Keratinocyte (primary cell): Measurements from ENCODE around the gene CNIH4. TPM values are rescaled to one million over a fixed set of nuclear protein-coding genes. Genes with fewer than 3 reads are reported as not detected.

Source experiments
- DNase-seq: peaks from one replicate; pipeline ENCODE4 v3.0.0-alpha.2; 2011; ENCODE audit warnings: low read depth, missing footprints, low spot score
- FAIRE-seq: peaks from 2 replicates; lab custom pipeline; 2011; peaks lifted over from hg19 to GRCh38; lab: Jason Lieb, UNC
- H2AFZ ChIP-seq: 2 replicates; pipeline ENCODE4 v1.6.0; 2012; ENCODE audit warnings: low read length, control low read depth, inconsistent platforms; ENCODE audit not compliant: control insufficient read depth
- H3K27ac ChIP-seq: 2 replicates; pipeline ENCODE4 v1.5.1; 2011; ENCODE audit warnings: low read length; ENCODE audit not compliant: control insufficient read depth, insufficient read depth
- H3K27me3 ChIP-seq: 3 replicates; pipeline ENCODE4 v1.6.0; 2011; ENCODE audit warnings: low read length; ENCODE audit not compliant: control insufficient read depth, insufficient read depth; ENCODE audit errors: extremely low read depth
- H3K36me3 ChIP-seq, 2 experiments: 2 replicates in 1 of 2; 3 replicates in 1 of 2; pipeline ENCODE4 v1.5.1; 2011; ENCODE audit warnings: low read length in 2 of 2, mild to moderate bottlenecking in 1 of 2; ENCODE audit not compliant: control insufficient read depth in 2 of 2, insufficient read depth in 2 of 2; ENCODE audit errors: extremely low read depth in 1 of 2
- H3K4me1 ChIP-seq: 3 replicates; pipeline ENCODE4 v1.5.1; 2011; ENCODE audit warnings: low read length; ENCODE audit not compliant: control insufficient read depth, insufficient read depth; ENCODE audit errors: extremely low read depth
- H3K4me2 ChIP-seq: 3 replicates; pipeline ENCODE4 v1.6.0; 2011; ENCODE audit warnings: low read depth, low read length; ENCODE audit not compliant: control insufficient read depth, insufficient read depth; ENCODE audit errors: extremely low read depth
- H3K4me3 ChIP-seq, 3 experiments: fragments of 200-600 bp in 1 of 3; sonication (generic) in 1 of 3; 2 replicates in 2 of 3; 3 replicates in 1 of 3; pipeline ENCODE4 v1.5.1; 2011 to 2016; ENCODE audit warnings: low read length in 3 of 3, mild to moderate bottlenecking in 3 of 3, control low read depth in 2 of 3, inconsistent platforms in 1 of 3, low read depth in 1 of 3, mixed read lengths in 1 of 3, mixed run types in 1 of 3, moderate library complexity in 1 of 3; ENCODE audit not compliant: control insufficient read depth in 2 of 3, insufficient read depth in 2 of 3; ENCODE audit errors: extremely low read depth in 1 of 3
- H3K79me2 ChIP-seq: 2 replicates; pipeline ENCODE4 v1.6.0; 2012; ENCODE audit warnings: low read length; ENCODE audit not compliant: control insufficient read depth, insufficient read depth
- H3K9ac ChIP-seq: 3 replicates; pipeline ENCODE4 v1.6.0; 2011; ENCODE audit warnings: low read length; ENCODE audit not compliant: control insufficient read depth, insufficient read depth; ENCODE audit errors: extremely low read depth
- H3K9me1 ChIP-seq: 3 replicates; pipeline ENCODE4 v1.6.0; 2011; ENCODE audit warnings: low read length; ENCODE audit not compliant: control insufficient read depth, insufficient read depth; ENCODE audit errors: extremely low read depth
- H3K9me3 ChIP-seq: 2 replicates; pipeline ENCODE4 v1.5.1; 2012; ENCODE audit warnings: low read depth, low read length; ENCODE audit not compliant: control insufficient read depth
- H4K20me1 ChIP-seq: 3 replicates; pipeline ENCODE4 v1.6.0; 2011; ENCODE audit warnings: low read length; ENCODE audit not compliant: control insufficient read depth, insufficient read depth; ENCODE audit errors: extremely low read depth
- CTCF ChIP-seq, 3 experiments: IDR thresholded peaks in 1 of 3; conservative IDR thresholded peaks in 1 of 3; optimal IDR thresholded peaks in 1 of 3; 2 replicates in 2 of 3; 3 replicates in 1 of 3; pipeline versions ENCODE3 to v1.5.1; 2011; ENCODE audit warnings: low read length in 3 of 3, mild to moderate bottlenecking in 3 of 3, moderate library complexity in 2 of 3, control low read depth in 1 of 3, inconsistent platforms in 1 of 3; ENCODE audit not compliant: insufficient read depth in 2 of 3; ENCODE audit errors: extremely low read depth in 1 of 3
- EZH2 ChIP-seq: IDR thresholded peaks from one replicate; pipeline ENCODE4 v1.6.1; 2012; ENCODE audit warnings: inconsistent platforms, mild to moderate bottlenecking, low read length, moderate library complexity
- dilution Hi-C: fragments of 300-500 bp; cut with MboI; formaldehyde crosslinking; loops from one replicate; pipeline ENCODE4 v1.7.0; 2020; ENCODE audit warnings: low sequenced_read_pairs; ENCODE audit not compliant: extremely low pct_ligation_motif_present
- polyA plus RNA-seq, 5 experiments: library from polyadenylated mRNA; depleted of rRNA in 3 of 5; stranded (reverse) in 3 of 5; stranded (forward) in 1 of 5; unstranded in 1 of 5; fragments of >200 nt; gene quantifications; 1 replicate in 1 of 5; 2 replicates in 3 of 5; 3 replicates in 1 of 5; pipeline versions ENCODE4 v1.2.1 to v1.2.3, GENCODE V29; 2011 to 2012; ENCODE audit warnings: missing spikeins in 2 of 5, low read depth in 1 of 5, low replicate concordance in 1 of 5

The CNIH4 gene
- polyA plus RNA-seq, 1 donor (not counting 4 experiments of a cell fraction or from before 2014, with no cell fraction given), result 139 TPM

- dilution Hi-C loops, result no loop called here
- no peak overlapping the region for H3K4me3 ChIP-seq
- H3K36me3 ChIP-seq, result peaks cover 16 to 19% of the 10 kb centered on the region in 2 experiments
- no peak overlapping the region for H3K4me2 ChIP-seq
- no peaks in the 10 kb centered on the region for H3K27me3 ChIP-seq
- H3K4me1 ChIP-seq, result no peaks in the 10 kb centered on the region
- no peak overlapping the region for H3K9ac ChIP-seq
- H3K9me1 ChIP-seq, result no peaks in the 10 kb centered on the region
- no peaks in the 10 kb centered on the region for H3K79me2 ChIP-seq
- no peak overlapping the region for H3K27ac ChIP-seq
- H4K20me1 ChIP-seq, result no peaks in the 10 kb centered on the region
- H2AFZ ChIP-seq, result no peak overlapping the region
- TF ChIP-seq CTCF (optimal IDR thresholded peaks at IDR 0.05 in 1 of 3, IDR thresholded peaks at IDR 0.05 in 1 of 3, conservative IDR thresholded peaks at IDR 0.05 in 1 of 3; ENCODE audit: extremely low read depth in 1 of 3, insufficient read depth in 2 of 3, low read length in 3 of 3) (no peak), EZH2 (no peak)
- FAIRE-seq (no peak), DNase-seq (no peak)
- H3K9me3 ChIP-seq, result no peaks in the 10 kb centered on the region
Measured at GRCh38 chr1:224387302-224387912, 30.7 kb downstream of the CNIH4 start.

- Histone ChIP-seq H3K27me3 (no peaks in the 10 kb centered on the region), H3K4me1 (no peaks in the 10 kb centered on the region), H3K4me3 (no peak overlapping the region), H3K9me3 (no peaks in the 10 kb centered on the region), H2AFZ (no peak overlapping the region), H3K4me2 (no peak overlapping the region), H3K79me2 (no peaks in the 10 kb centered on the region), H3K36me3 (peaks cover 16 to 19% of the 10 kb centered on the region in 2 experiments), H3K27ac (no peak overlapping the region), H3K9ac (no peak overlapping the region), H3K9me1 (no peaks in the 10 kb centered on the region), H4K20me1 (no peaks in the 10 kb centered on the region)
- FAIRE-seq (no peak), DNase-seq (no peak)
- dilution Hi-C loops, result no loop called here
- no peak for TF ChIP-seq EZH2
Measured at GRCh38 chr1:224387943-224388342, 31.3 kb downstream of the CNIH4 start.

GRCh38 chr1:224390517-224390916, 33.8 kb downstream of the CNIH4 start:
- Histone ChIP-seq H4K20me1 (no peaks in the 10 kb centered on the region), H3K4me1 (no peaks in the 10 kb centered on the region), H3K27me3 (no peaks in the 10 kb centered on the region), H3K4me2 (no peak overlapping the region), H3K9me3 (no peaks in the 10 kb centered on the region), H2AFZ (no peak overlapping the region), H3K9ac (no peak overlapping the region), H3K9me1 (no peaks in the 10 kb centered on the region), H3K79me2 (no peaks in the 10 kb centered on the region), H3K36me3 (peaks cover 20 to 31% of the 10 kb centered on the region in 2 experiments), H3K27ac (no peak overlapping the region), H3K4me3 (no peak overlapping the region)
- no peak for DNase-seq
- no peak for FAIRE-seq
- dilution Hi-C loops, result no loop called here
- TF ChIP-seq EZH2 (no peak), CTCF (optimal IDR thresholded peaks at IDR 0.05 in 1 of 3, IDR thresholded peaks at IDR 0.05 in 1 of 3, conservative IDR thresholded peaks at IDR 0.05 in 1 of 3; ENCODE audit: extremely low read depth in 1 of 3, insufficient read depth in 2 of 3, low read length in 3 of 3) (no peak)
